GM18858 (cell line): ENCODE measurements around the gene ASPA.
"Not testable (repeated sequence)": the region's sequence is repeated elsewhere in the genome, so short reads cannot be mapped to it uniquely, and the experiment has no call there.

Experiments used
- ATAC-seq: cut with Tn5 transposase; IDR thresholded peaks from one replicate; pipeline ENCODE4 v1.9.1; 2021; ENCODE audit not compliant: unreplicated experiment

Gene ASPA

GRCh38 chr17:3475812-3476610 lies at the start of gene ASPA:
ASPA (plus strand) TSS chr17:3475997; CDS start chr17:3476160, 163 bp downstream.
- ATAC-seq = no peak

- ATAC-seq = not testable (repeated sequence)
Observed at GRCh38 chr17:3433215-3433614, 42.6 kb upstream of the ASPA start.

GRCh38 chr17:3433741-3434140 lies 42.1 kb upstream of the ASPA start, which contains the start of gene OR1E2:
OR1E2 (minus strand) TSS chr17:3433841; CDS start chr17:3433841, 0 bp downstream.
- no peak for ATAC-seq

GRCh38 chr17:3438368-3438767 lies 37.4 kb upstream of the ASPA start:
- ATAC-seq = no peak

- ATAC-seq = no peak
Observed at GRCh38 chr17:3440451-3440850, 35.3 kb upstream of the ASPA start.

GRCh38 chr17:3447625-3448024 lies 28.2 kb upstream of the ASPA start:
- no peak for ATAC-seq

- no peak for ATAC-seq
Observed at GRCh38 chr17:3448059-3448665, 27.6 kb upstream of the ASPA start.

- not testable (repeated sequence) for ATAC-seq
Observed at GRCh38 chr17:3466355-3466754, 9.4 kb upstream of the ASPA start.

GRCh38 chr17:3469529-3469928 lies 6.3 kb upstream of the ASPA start:
- no peak for ATAC-seq

- no peak for ATAC-seq
Observed at GRCh38 chr17:3471599-3471998, 4.2 kb upstream of the ASPA start, which contains the start of gene SPATA22. SPATA22 (minus strand) TSS chr17:3471819; CDS start chr17:3469325, 2,494 bp downstream.

- ATAC-seq = no peak
Observed at GRCh38 chr17:3472137-3472536, 3.7 kb upstream of the ASPA start.

GRCh38 chr17:3474212-3474611 lies 1.6 kb upstream of the ASPA start:
- no peak for ATAC-seq

- no peak for ATAC-seq
Observed at GRCh38 chr17:3475251-3475685, 529 bp upstream of the ASPA start.

- no peak for ATAC-seq
Observed at GRCh38 chr17:3479988-3480387, 4.2 kb downstream of the ASPA start.

- ATAC-seq = no peak
Observed at GRCh38 chr17:3482852-3483251, 7.1 kb downstream of the ASPA start.

- ATAC-seq = no peak
Observed at GRCh38 chr17:3485481-3486068, 9.8 kb downstream of the ASPA start.

GRCh38 chr17:3497101-3497500 lies 21.3 kb downstream of the ASPA start:
- no peak for ATAC-seq

GRCh38 chr17:3501344-3501743 lies 25.5 kb downstream of the ASPA start:
- ATAC-seq = no peak

- no peak for ATAC-seq
Observed at GRCh38 chr17:3502466-3502865, 26.7 kb downstream of the ASPA start.

- ATAC-seq = no peak
Observed at GRCh38 chr17:3503285-3503684, 27.5 kb downstream of the ASPA start.

GRCh38 chr17:3505008-3505407 lies 29.2 kb downstream of the ASPA start:
- no peak for ATAC-seq

GRCh38 chr17:3506054-3506453 lies 30.3 kb downstream of the ASPA start:
- no peak for ATAC-seq
